ENCODE data around the gene CDC37. TPM values are rescaled to one million over a fixed set of nuclear protein-coding genes. Genes with fewer than 3 reads are reported as not detected.

The CDC37 gene
- total and polyA plus RNA-seq, 2 of the 4 experiments (the other 2 are of a cell fraction): 209 to 650 TPM

GRCh38 chr19:10392120-10392519 is 11.2 kb downstream of the CDC37 start:
- no peak overlapping the region for H2BK15ac ChIP-seq (ENCODE audit: low read depth, low read length)
- in situ Hi-C loops (cut with MboI; ENCODE audit: low sequenced_read_pairs) (no loop called here), intact Hi-C loops (cut with micrococcal nuclease) (no loop called here), dilution Hi-C loops (cut with HindIII; ENCODE audit: low sequenced_read_pairs, unreplicated experiment) (no loop called here)
- WGBS, 2 experiments (ENCODE audit: extremely low coverage in 2 of 2, insufficient read length in 1 of 2): no CpG with 5 or more reads among the region's 6 CpGs
- H2AK9ac ChIP-seq (replicated peaks; ENCODE audit: low read depth, low read length, poor library complexity): no peak overlapping the region
- no peak overlapping the region for H3K18ac ChIP-seq (ENCODE audit: low read depth, low read length)
- no peaks in the 10 kb centered on the region for H3K27me3 ChIP-seq (ENCODE audit: control insufficient read depth, insufficient read depth, low read length)
- H3K4me3 ChIP-seq (ENCODE audit: insufficient read depth, low read depth, low read length): no peak overlapping the region
- peaks cover 41% of the 10 kb centered on the region for H3K36me3 ChIP-seq (ENCODE audit: control insufficient read depth, insufficient read depth, low read length)
- H3K79me1 ChIP-seq (ENCODE audit: low read depth in 1 of 2, low read length in 2 of 2): peaks cover 3 to 14% of the 10 kb centered on the region in 2 experiments; a peak in 3 of 4 replicates
- no peak for DNase-seq
- no peaks in the 10 kb centered on the region for H3K9me1 ChIP-seq (ENCODE audit: insufficient read depth, low read length)
- no peak overlapping the region for H3K27ac ChIP-seq (ENCODE audit: insufficient read depth, low read length)
- no TSS peak for BruUV-seq (replicated peaks)
- H4K91ac ChIP-seq (ENCODE audit: insufficient read depth, low read depth, low read length): no peak overlapping the region
- peaks cover 31% of the 10 kb centered on the region for H4K20me1 ChIP-seq (ENCODE audit: insufficient read depth, low read length)
- H3K23ac ChIP-seq (ENCODE audit: low read depth, low read length): no peak overlapping the region
- no peak overlapping the region for H2AFZ ChIP-seq (replicated peaks; ENCODE audit: low read length, poor library complexity)
- H3K9ac ChIP-seq (ENCODE audit: low read depth, low read length): no peak overlapping the region
- no peak overlapping the region for H4K8ac ChIP-seq (ENCODE audit: low read depth in 2 of 2, low read length in 2 of 2)
- H2BK5ac ChIP-seq (ENCODE audit: low read depth, low read length, poor library complexity, severe bottlenecking): no peak overlapping the region
- H3K14ac ChIP-seq (replicated peaks; ENCODE audit: low read depth, low read length): no peak overlapping the region
- ChIA-PET CTCF (interaction anchor here (1.2 kb wide), 1 partner anchor 123 kb away, joined by 3 read pairs; no protein-coding TSS in a partner anchor), POLR2A (ENCODE audit: unreplicated experiment) (no interaction called here)
- H2BK120ac ChIP-seq (ENCODE audit: low read depth, low read length): no peak overlapping the region
- no peak overlapping the region for H2AK5ac ChIP-seq (ENCODE audit: low read depth, low read length)
- TF ChIP-seq FOS (IDR thresholded peaks at IDR 0.05; ENCODE audit: low read depth, low read length) (no peak), MAZ (IDR thresholded peaks at IDR 0.05; ENCODE audit: borderline replicate concordance, low read depth, low read length) (no peak)
- H3K56ac ChIP-seq (ENCODE audit: extremely low read depth, insufficient read depth, low read length): no peak overlapping the region
- ATAC-seq (ENCODE audit: low read depth): no peak
- H3K4ac ChIP-seq (ENCODE audit: low read depth, low read length): no peak overlapping the region
- no peaks in the 10 kb centered on the region for H3K9me3 ChIP-seq (ENCODE audit: control insufficient read depth, insufficient read depth, low read length)
- no peaks in the 10 kb centered on the region for H3K4me1 ChIP-seq (ENCODE audit: control insufficient read depth, insufficient read depth, low read length)
- H4K5ac ChIP-seq (ENCODE audit: low read depth, low read length): no peak overlapping the region
- H2BK20ac ChIP-seq (ENCODE audit: low read depth, low read length): no peak overlapping the region
- no peak overlapping the region for H3K4me2 ChIP-seq (ENCODE audit: low read depth, low read length)

Measured in IMR-90 (cell line).